Cardiac fibroblast (primary cell): ENCODE data around the gene ALB.

Source experiments
- DNase-seq, 2 donors: peaks; one replicate each; pipeline versions ENCODE4 v3.0.0 to v3.0.0-alpha.2; 2010; ENCODE audit warnings: low read depth in 2 of 2
- H3K4me3 ChIP-seq, 2 donors: replicated peaks in 1 of 2; 1 replicate in 1 of 2; 2 replicates in 1 of 2; pipeline ENCODE4 v1.5.1; 2011; ENCODE audit warnings: low read depth in 2 of 2, low read length in 2 of 2, mild to moderate bottlenecking in 2 of 2, moderate library complexity in 1 of 2
- TF ChIP-seq, protein P1 (sequence below): IDR thresholded peaks from one replicate; pipeline ENCODE4 v1.5.1; 2011; ENCODE audit warnings: low read depth, mild to moderate bottlenecking, low read length, inconsistent platforms

ALB gene

DNA sequence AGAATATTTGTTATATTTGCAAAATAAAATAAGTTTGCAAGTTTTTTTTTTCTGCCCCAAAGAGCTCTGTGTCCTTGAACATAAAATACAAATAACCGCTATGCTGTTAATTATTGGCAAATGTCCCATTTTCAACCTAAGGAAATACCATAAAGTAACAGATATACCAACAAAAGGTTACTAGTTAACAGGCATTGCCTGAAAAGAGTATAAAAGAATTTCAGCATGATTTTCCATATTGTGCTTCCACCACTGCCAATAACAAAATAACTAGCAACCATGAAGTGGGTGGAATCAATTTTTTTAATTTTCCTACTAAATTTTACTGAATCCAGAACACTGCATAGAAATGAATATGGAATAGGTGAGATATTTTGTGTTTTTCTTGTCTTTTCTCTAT is 31.9 kb downstream of the ALB start, which contains the start of gene AFP:
Gene AFP, plus strand, starts transcription at position 238 of the 400 bp plus-strand sequence. Its CDS starts 42 bp downstream, at position 280.
- no peak within 1 kb of the TSS for H3K4me3 ChIP-seq
- DNase-seq = no peak
- TF ChIP-seq, protein P1, sequence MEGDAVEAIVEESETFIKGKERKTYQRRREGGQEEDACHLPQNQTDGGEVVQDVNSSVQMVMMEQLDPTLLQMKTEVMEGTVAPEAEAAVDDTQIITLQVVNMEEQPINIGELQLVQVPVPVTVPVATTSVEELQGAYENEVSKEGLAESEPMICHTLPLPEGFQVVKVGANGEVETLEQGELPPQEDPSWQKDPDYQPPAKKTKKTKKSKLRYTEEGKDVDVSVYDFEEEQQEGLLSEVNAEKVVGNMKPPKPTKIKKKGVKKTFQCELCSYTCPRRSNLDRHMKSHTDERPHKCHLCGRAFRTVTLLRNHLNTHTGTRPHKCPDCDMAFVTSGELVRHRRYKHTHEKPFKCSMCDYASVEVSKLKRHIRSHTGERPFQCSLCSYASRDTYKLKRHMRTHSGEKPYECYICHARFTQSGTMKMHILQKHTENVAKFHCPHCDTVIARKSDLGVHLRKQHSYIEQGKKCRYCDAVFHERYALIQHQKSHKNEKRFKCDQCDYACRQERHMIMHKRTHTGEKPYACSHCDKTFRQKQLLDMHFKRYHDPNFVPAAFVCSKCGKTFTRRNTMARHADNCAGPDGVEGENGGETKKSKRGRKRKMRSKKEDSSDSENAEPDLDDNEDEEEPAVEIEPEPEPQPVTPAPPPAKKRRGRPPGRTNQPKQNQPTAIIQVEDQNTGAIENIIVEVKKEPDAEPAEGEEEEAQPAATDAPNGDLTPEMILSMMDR = no peak

DNA sequence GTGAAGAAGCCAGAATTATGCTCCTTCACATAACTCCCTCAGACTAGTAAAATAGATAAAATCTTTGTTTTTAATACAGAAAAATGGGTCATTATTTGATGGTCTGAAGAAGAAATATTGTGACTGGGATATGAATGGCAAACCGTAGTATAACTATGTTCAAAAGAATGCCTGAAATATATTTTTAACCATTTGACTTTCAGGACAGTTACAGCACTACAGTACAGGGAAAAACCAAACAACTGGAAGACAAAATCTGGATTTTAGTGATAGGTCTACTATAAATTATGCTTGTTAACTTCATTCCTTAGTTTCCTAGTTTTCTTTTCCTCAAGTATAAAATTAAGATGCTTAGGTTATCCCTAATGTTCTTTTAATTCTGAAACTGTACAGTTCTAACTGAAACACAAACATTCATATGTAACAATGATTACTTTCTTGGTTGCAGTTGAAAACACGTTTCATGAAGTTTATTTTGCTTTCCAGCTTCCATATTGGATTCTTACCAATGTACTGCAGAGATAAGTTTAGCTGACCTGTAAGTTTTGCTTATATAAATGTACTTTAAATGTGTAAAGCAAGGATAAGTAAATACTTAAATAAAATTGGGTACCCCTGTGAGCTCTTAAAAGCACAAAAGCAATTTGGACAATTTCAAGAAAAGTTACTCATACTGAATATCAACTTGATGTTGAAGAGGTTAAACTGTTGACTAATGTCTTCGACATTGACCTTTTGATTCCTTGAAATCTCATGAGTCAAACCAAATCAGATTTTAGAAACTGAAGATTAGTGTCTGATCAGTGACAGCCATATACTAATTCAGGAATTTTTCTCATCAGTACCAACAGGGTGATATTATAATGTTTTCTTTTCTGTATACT is 32.8 kb downstream of the ALB start:
- TF ChIP-seq, protein P1 = no peak
- DNase-seq = no peak
- H3K4me3 ChIP-seq = no peak overlapping the region

DNA sequence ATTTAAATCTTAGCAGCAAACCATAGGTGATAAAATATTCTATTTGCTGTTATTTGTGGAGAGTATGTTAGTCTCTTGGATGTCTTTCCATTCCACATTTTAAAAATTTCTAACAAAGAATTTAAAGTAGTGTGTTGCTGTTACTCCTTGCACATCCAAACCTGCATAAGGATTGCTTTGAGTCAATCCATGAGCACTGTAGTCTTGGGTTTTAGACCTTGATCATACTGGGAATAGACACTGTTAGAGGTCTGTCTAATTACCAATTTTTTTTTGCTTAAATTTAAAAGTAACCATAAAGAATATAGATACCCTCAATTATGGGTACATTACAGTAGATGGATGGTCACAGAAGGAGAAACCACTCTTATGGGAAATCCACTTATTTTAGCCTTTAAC is 33.5 kb downstream of the ALB start:
- no peak for DNase-seq
- H3K4me3 ChIP-seq = no peak overlapping the region
- TF ChIP-seq, protein P1 = no peak

GRCh38 chr4:73438048-73438447 is 34.0 kb downstream of the ALB start:
- H3K4me3 ChIP-seq = no peak overlapping the region
- TF ChIP-seq, protein P1 = no peak
- no peak for DNase-seq

DNA sequence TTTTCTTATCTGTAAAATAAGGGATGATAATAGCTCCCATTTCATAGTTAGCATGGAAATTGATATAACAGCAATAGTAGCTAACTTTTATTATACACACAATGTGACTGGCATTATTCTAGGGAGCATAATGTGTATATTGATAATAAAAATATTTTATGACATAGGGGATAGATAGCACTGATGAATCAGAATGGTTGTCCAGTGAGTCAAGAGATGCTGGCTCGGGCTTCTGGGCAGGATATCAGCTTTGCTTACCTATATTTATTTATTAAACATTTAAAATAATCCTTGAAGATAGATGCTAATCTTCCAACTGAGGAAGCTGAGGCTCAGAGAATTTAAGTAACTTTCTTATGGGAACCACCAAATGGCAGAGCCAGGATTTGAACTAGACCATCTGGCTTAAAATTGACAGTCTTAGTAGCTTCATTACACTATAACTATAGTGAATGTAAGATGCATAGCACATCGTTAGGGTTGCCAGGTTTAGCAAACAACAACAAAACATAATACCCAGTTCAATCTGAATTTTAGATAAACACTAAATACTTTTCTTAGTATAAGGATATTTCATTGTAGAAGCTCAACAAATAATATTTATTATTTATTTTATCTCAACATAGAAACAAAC is 34.6 kb downstream of the ALB start:
- DNase-seq = no peak
- TF ChIP-seq, protein P1 = no peak
- H3K4me3 ChIP-seq = no peak overlapping the region

- DNase-seq = no peak
- TF ChIP-seq, protein P1 = no peak
- H3K4me3 ChIP-seq = no peak overlapping the region
Measured at GRCh38 chr4:73439445-73439844, 35.4 kb downstream of the ALB start.
